Activated naive CD4-positive, alpha-beta T cell treated with Interleukin-2 at 50 U/mL for 16 hours (primary cell): ENCODE results near the gene MMRN1.

Experiments used
- DNase-seq: peaks from one replicate; pipeline ENCODE4 v3.0.0-alpha.2; 2020

Gene MMRN1

GRCh38 chr4:89894649-89895550 is at the start of gene MMRN1:
TSS of gene MMRN1 (plus strand) at chr4:89894854. CDS start at chr4:89894972, 118 bp downstream.
- DNase-seq = no peak

GRCh38 chr4:89847571-89848325 is 46.9 kb upstream of the MMRN1 start:
- DNase-seq = no peak

- DNase-seq = no peak
These were observed 39.4 kb upstream of the MMRN1 start for GRCh38 chr4:89855236-89855635.

- no peak for DNase-seq
These were observed 33.7 kb upstream of the MMRN1 start for GRCh38 chr4:89860971-89861370.

- no peak for DNase-seq
These were observed 31.1 kb upstream of the MMRN1 start for GRCh38 chr4:89863533-89863932.

- DNase-seq = no peak
These were observed 26.4 kb upstream of the MMRN1 start for GRCh38 chr4:89868276-89868675.

GRCh38 chr4:89868999-89869589 is 25.6 kb upstream of the MMRN1 start:
- DNase-seq = no peak

- DNase-seq = no peak
These were observed 23.4 kb upstream of the MMRN1 start for GRCh38 chr4:89871211-89871610.

GRCh38 chr4:89876548-89876947 is 18.1 kb upstream of the MMRN1 start:
- no peak for DNase-seq

GRCh38 chr4:89878611-89879010 is 16.0 kb upstream of the MMRN1 start:
- DNase-seq = no peak

- DNase-seq = no peak
These were observed 15.4 kb upstream of the MMRN1 start for GRCh38 chr4:89879215-89879614.

GRCh38 chr4:89889289-89889688 is 5.4 kb upstream of the MMRN1 start:
- DNase-seq = no peak

GRCh38 chr4:89897867-89898266 is 3.2 kb downstream of the MMRN1 start:
- no peak for DNase-seq

- no peak for DNase-seq
These were observed 3.7 kb downstream of the MMRN1 start for GRCh38 chr4:89898304-89898716.

- DNase-seq = no peak
These were observed 4.5 kb downstream of the MMRN1 start for GRCh38 chr4:89899152-89899551.

- DNase-seq = no peak
These were observed 5.2 kb downstream of the MMRN1 start for GRCh38 chr4:89899854-89900253.

GRCh38 chr4:89901808-89902431 is 7.3 kb downstream of the MMRN1 start:
- DNase-seq = peak; percentile 41

- DNase-seq = no peak
These were observed 9.9 kb downstream of the MMRN1 start for GRCh38 chr4:89904524-89904923.

- no peak for DNase-seq
These were observed 11.7 kb downstream of the MMRN1 start for GRCh38 chr4:89906316-89906715.

GRCh38 chr4:89906777-89907521 is 12.3 kb downstream of the MMRN1 start:
- no peak for DNase-seq

GRCh38 chr4:89909889-89910288 is 15.2 kb downstream of the MMRN1 start:
- no peak for DNase-seq

- no peak for DNase-seq
These were observed 19.0 kb downstream of the MMRN1 start for GRCh38 chr4:89913623-89914022.
